Fibroblast of lung (primary cell): ENCODE measurements around the gene MS4A3. TPM values are rescaled to one million over a fixed set of nuclear protein-coding genes. Genes with fewer than 3 reads are reported as not detected.

Source experiments
- DNase-seq, 2 donors: peaks; one replicate each; pipeline versions ENCODE4 v3.0.0 to v3.0.0-alpha.2; 2010; ENCODE audit warnings: low read depth in 2 of 2
- H2AFZ ChIP-seq: 2 replicates; pipeline ENCODE4 v1.5.1; 2012; ENCODE audit warnings: low read length, control low read depth, inconsistent platforms
- H3K27ac ChIP-seq: 2 replicates; pipeline ENCODE4 v1.5.1; 2011; ENCODE audit warnings: low read length, control low read depth; ENCODE audit not compliant: insufficient read depth
- H3K27me3 ChIP-seq: 2 replicates; pipeline ENCODE4 v1.5.1; 2011; ENCODE audit warnings: mild to moderate bottlenecking, low read length; ENCODE audit not compliant: control insufficient read depth, insufficient read depth
- H3K36me3 ChIP-seq: 2 replicates; pipeline ENCODE4 v1.5.1; 2011; ENCODE audit warnings: low read length; ENCODE audit not compliant: control insufficient read depth, insufficient read depth
- H3K4me1 ChIP-seq: 2 replicates; pipeline ENCODE4 v1.5.1; 2011; ENCODE audit warnings: low read length; ENCODE audit not compliant: control insufficient read depth, insufficient read depth; ENCODE audit errors: extremely low read depth
- H3K4me2 ChIP-seq: 2 replicates; pipeline ENCODE4 v1.5.1; 2011; ENCODE audit warnings: low read length, control low read depth; ENCODE audit not compliant: insufficient read depth; ENCODE audit errors: extremely low read depth
- H3K4me3 ChIP-seq, 4 experiments: fragments of 200-600 bp in 1 of 4; sonication (generic) in 1 of 4; replicated peaks in 1 of 4; 2 replicates each; pipeline ENCODE4 v1.5.1; 2011 to 2016; ENCODE audit warnings: low read length in 4 of 4, low read depth in 3 of 4, mild to moderate bottlenecking in 3 of 4, control low read depth in 2 of 4, inconsistent platforms in 1 of 4, mixed read lengths in 1 of 4; ENCODE audit not compliant: insufficient read depth in 1 of 4; ENCODE audit errors: control extremely low read depth in 1 of 4
- H3K79me2 ChIP-seq: 2 replicates; pipeline ENCODE4 v1.5.1; 2012; ENCODE audit warnings: mild to moderate bottlenecking, low read length, inconsistent platforms; ENCODE audit not compliant: control insufficient read depth, insufficient read depth
- H3K9ac ChIP-seq: 2 replicates; pipeline ENCODE4 v1.5.1; 2011; ENCODE audit warnings: mild to moderate bottlenecking, low read length, control low read depth; ENCODE audit not compliant: insufficient read depth
- H3K9me3 ChIP-seq: 2 replicates; pipeline ENCODE4 v1.5.1; 2012; ENCODE audit warnings: low read depth, low read length; ENCODE audit not compliant: control insufficient read depth, insufficient read depth
- H4K20me1 ChIP-seq: 2 replicates; pipeline ENCODE4 v1.5.1; 2011; ENCODE audit warnings: low read length; ENCODE audit not compliant: control insufficient read depth, insufficient read depth; ENCODE audit errors: extremely low read depth
- EZH2 ChIP-seq: IDR thresholded peaks from 2 replicates; pipeline ENCODE4 v1.5.1; 2012; ENCODE audit warnings: low read length, control low read depth, mild to moderate bottlenecking; ENCODE audit errors: missing control alignments
- polyA plus RNA-seq, 2 donors: library from polyadenylated mRNA; depleted of rRNA in 1 of 2; stranded (reverse) in 1 of 2; unstranded in 1 of 2; fragments of >200 nt; gene quantifications; 2 replicates each; pipeline ENCODE4 v1.2.1, GENCODE V29; 2011 to 2012; ENCODE audit warnings: missing spikeins in 1 of 2
- total RNA-seq: library from RNA; depleted of rRNA; stranded (reverse); fragments of >200 nt; gene quantifications from 2 replicates; pipeline ENCODE4 v1.2.1, GENCODE V29; 2014
- TF ChIP-seq, protein P1 (sequence below), 2 donors: IDR thresholded peaks in 1 of 2; conservative IDR thresholded peaks in 1 of 2; 1 replicate in 1 of 2; 2 replicates in 1 of 2; pipeline ENCODE4 v1.5.1; 2011 to 2012; ENCODE audit warnings: low read length in 2 of 2, control low read depth in 1 of 2, inconsistent platforms in 1 of 2, low read depth in 1 of 2, mild to moderate bottlenecking in 1 of 2

Gene MS4A3
- total and polyA plus RNA-seq, 2 donors (not counting 1 experiment from before 2014, with no cell fraction given), result not detected

GRCh38 chr11:60080535-60080934 is 24.1 kb downstream of the MS4A3 start:
- H3K27ac ChIP-seq, result no peak overlapping the region
- H3K79me2 ChIP-seq, result no peaks in the 10 kb centered on the region
- TF ChIP-seq EZH2, result no peak
- TF ChIP-seq, protein P1, sequence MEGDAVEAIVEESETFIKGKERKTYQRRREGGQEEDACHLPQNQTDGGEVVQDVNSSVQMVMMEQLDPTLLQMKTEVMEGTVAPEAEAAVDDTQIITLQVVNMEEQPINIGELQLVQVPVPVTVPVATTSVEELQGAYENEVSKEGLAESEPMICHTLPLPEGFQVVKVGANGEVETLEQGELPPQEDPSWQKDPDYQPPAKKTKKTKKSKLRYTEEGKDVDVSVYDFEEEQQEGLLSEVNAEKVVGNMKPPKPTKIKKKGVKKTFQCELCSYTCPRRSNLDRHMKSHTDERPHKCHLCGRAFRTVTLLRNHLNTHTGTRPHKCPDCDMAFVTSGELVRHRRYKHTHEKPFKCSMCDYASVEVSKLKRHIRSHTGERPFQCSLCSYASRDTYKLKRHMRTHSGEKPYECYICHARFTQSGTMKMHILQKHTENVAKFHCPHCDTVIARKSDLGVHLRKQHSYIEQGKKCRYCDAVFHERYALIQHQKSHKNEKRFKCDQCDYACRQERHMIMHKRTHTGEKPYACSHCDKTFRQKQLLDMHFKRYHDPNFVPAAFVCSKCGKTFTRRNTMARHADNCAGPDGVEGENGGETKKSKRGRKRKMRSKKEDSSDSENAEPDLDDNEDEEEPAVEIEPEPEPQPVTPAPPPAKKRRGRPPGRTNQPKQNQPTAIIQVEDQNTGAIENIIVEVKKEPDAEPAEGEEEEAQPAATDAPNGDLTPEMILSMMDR (conservative IDR thresholded peaks at IDR 0.05 in 1 of 2, IDR thresholded peaks at IDR 0.05 in 1 of 2; ENCODE audit: low read depth in 1 of 2, low read length in 2 of 2), result no peak

DNA sequence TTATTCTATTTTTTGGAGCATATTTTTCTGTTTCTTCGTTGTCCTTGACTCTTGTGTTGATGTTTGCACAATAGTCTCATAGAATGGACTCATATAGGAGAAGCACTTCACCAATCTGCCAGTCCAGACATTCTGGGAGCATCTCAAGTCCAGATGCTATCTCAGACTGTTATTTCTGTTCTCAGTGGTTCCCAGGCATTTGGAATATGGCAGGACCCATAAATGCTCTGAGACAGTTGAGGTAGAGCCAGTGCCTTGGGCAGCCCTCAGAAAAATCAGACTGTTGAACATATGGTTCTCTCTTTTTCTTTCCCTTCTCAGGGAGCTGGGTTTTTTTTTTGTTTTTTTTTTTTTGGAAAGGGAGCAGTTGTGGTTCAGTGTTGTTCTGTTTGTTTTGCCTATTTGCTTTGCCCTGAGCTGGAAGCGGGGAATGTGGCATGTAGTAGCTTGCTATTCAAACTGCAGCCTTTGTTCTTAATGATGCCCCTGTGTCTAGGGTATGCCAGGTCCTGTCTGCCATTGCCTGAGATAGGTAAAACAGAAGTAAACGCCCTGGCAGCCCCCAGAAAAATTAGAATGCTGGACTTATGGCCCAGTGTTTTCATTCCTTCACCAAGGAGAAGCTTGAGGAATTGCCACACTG is 28.3 kb downstream of the MS4A3 start:
- Histone ChIP-seq H3K4me3 (no peak overlapping the region), H3K27me3 (no peaks in the 10 kb centered on the region), H3K27ac (no peak overlapping the region), H3K4me2 (no peak overlapping the region), H3K9ac (no peak overlapping the region), H3K4me1 (no peaks in the 10 kb centered on the region), H2AFZ (no peak overlapping the region), H3K36me3 (no peaks in the 10 kb centered on the region), H3K79me2 (no peaks in the 10 kb centered on the region), H3K9me3 (no peaks in the 10 kb centered on the region), H4K20me1 (no peaks in the 10 kb centered on the region)
- no peak for TF ChIP-seq EZH2
- TF ChIP-seq, protein P1 (conservative IDR thresholded peaks at IDR 0.05 in 1 of 2, IDR thresholded peaks at IDR 0.05 in 1 of 2; ENCODE audit: low read depth in 1 of 2, low read length in 2 of 2), result no peak
- DNase-seq, result no peak

More at GRCh38 chr11:60080535-60080934, 24.1 kb downstream of the MS4A3 start:
- no peak for DNase-seq
- H3K4me2 ChIP-seq, result no peak overlapping the region
- H3K4me3 ChIP-seq, result no peak overlapping the region
- H2AFZ ChIP-seq, result no peak overlapping the region
- no peaks in the 10 kb centered on the region for H4K20me1 ChIP-seq
- no peaks in the 10 kb centered on the region for H3K9me3 ChIP-seq
- H3K27me3 ChIP-seq, result no peaks in the 10 kb centered on the region
- H3K4me1 ChIP-seq, result no peaks in the 10 kb centered on the region
- no peaks in the 10 kb centered on the region for H3K36me3 ChIP-seq
- H3K9ac ChIP-seq, result no peak overlapping the region

- TF ChIP-seq, protein P1 (conservative IDR thresholded peaks at IDR 0.05 in 1 of 2, IDR thresholded peaks at IDR 0.05 in 1 of 2; ENCODE audit: low read depth in 1 of 2, low read length in 2 of 2), result no peak
- TF ChIP-seq EZH2, result no peak
- H3K79me2 ChIP-seq, result no peaks in the 10 kb centered on the region
- H3K4me3 ChIP-seq, result no peak overlapping the region
- H4K20me1 ChIP-seq, result no peaks in the 10 kb centered on the region
- H3K4me1 ChIP-seq, result no peaks in the 10 kb centered on the region
- H3K27me3 ChIP-seq, result no peaks in the 10 kb centered on the region
- H2AFZ ChIP-seq, result no peak overlapping the region
- H3K9me3 ChIP-seq, result no peaks in the 10 kb centered on the region
- no peak overlapping the region for H3K9ac ChIP-seq
- DNase-seq, result no peak
- H3K27ac ChIP-seq, result no peak overlapping the region
- no peaks in the 10 kb centered on the region for H3K36me3 ChIP-seq
- no peak overlapping the region for H3K4me2 ChIP-seq
These were observed 29.4 kb downstream of the MS4A3 start for GRCh38 chr11:60085909-60086308.
